HG03469 (cell line): ENCODE data around the gene ZMYND15.

Experiments used
- ATAC-seq: cut with Tn5 transposase; IDR thresholded peaks from one replicate; pipeline ENCODE4 v1.9.1; 2021; ENCODE audit warnings: mild to moderate bottlenecking, moderate library complexity, moderate number of reproducible peaks; ENCODE audit not compliant: unreplicated experiment

ZMYND15 gene

DNA sequence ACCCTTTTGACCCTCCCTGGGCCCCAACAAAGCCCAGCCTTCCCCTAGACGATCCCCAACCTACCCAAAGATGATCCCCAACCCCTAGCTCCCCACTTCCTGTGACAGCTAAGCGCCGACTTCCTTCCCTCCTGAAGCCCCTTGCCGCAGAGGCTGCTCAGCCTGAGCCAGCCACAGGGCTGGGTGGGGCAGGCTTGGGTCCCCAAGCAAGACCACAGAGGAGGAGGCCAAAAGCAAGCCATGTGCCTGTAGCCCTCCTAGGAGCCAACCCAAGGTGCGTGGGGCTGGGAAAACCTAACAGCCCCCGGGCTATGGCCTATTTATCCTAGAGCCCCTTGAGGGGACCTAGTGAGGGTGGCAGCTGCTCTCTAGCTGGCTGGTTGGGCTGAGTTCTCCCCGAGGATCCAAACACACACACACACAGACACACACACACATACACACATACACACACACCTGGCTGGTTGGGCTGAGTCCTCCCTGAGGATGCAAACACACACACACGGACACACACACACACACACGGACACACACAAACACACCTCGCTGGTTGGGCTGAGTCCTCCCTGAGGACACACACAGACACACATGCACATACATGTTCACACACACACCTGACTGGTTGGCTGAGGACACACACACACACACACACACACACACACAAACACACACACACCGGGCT, 24.4 kb upstream of the ZMYND15 start:
- ATAC-seq = no peak

DNA sequence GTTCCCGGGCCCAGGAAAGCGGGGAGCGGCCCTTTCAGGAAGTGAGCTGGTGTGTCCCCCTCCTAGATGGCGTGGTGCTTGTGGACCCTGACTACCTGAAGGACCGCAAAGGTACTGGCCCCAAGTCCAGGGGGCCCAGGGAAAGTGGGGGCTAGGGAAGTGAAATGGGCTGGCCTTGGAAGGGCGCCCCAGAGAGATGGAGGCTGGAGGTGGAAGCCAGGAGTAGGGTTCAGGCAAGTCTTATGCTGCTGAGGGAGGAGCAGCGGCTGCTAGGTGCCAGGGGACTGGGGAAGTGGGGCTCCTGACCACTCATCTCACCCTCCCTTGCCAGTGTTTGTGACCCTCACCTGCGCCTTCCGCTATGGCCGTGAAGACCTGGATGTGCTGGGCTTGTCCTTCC, 23.6 kb upstream of the ZMYND15 start:
- ATAC-seq = no peak

DNA sequence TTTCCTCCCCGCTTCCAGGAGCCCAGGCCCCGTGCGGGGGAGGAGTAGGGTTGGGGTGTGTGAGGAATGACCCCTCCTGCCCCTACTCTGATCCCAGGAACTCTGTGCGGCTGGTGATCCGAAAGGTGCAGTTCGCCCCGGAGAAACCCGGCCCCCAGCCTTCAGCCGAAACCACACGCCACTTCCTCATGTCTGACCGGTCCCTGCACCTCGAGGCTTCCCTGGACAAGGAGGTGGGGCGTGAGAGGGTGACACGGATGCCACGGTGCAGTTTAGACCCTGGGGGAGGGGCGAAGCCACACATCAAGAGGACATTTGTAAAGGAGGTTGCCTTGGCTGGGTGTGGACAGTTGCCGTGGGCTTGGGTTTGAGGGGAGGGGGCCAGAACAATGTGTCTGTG, 21.8 kb upstream of the ZMYND15 start:
- no peak for ATAC-seq

DNA sequence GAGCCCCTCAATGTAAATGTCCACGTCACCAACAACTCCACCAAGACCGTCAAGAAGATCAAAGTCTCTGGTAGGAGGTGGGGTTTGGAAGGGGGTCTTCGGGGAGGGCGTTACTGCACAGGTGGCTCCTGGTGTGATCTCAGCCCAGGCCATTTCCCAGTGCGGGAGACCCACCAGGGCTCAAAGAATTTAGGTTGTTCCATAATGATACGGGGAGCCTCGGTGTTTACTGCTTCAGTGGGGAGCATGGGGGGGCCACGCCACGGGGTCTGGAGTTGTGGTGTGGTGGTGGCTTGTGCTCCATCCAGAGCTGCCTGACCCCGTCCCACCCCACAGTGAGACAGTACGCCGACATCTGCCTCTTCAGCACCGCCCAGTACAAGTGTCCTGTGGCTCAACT, 21.4 kb upstream of the ZMYND15 start:
- no peak for ATAC-seq

DNA sequence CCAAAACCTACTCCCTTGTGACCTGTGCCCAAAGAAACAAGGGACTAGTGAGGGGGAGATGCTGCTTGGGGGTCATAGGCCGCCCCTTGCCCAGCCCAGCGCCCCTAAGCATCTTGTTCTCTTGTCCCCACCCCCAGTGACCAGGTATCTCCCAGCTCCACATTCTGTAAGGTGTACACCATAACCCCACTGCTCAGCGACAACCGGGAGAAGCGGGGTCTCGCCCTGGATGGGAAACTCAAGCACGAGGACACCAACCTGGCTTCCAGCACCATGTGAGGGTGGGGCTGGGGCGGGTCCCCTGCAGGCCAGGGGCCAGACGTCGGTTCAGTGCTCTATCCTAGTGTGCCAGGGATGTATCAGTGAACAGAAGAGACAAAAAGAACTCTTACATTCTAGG, 20.5 kb upstream of the ZMYND15 start:
- ATAC-seq = no peak

DNA sequence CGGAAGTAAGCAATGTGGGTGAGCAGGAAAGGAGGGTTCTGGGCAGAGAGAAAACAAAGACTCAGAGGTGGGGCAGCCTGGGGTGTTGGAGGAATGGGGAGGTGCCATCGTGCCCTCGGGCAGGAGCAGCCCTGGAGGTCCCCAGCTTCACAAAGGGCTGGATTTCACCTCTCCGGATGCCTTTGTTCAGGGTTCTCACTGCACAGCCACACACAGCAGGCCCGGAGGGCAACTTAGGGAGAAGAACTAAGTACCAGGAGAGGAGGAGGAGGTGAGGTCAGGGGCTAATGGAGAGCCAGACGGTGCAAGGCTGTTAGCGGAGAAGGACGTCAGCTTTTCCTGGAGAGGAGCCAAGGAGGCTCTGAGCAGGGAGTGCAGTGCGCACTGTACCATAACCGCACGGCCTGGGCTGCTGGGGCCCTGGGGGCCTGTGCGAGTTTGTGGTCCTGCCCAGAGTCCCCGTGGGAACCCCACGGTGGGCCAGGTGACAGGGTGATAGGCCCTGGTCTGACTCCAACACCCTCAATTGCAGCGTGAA, 19.9 kb upstream of the ZMYND15 start:
- no peak for ATAC-seq

DNA sequence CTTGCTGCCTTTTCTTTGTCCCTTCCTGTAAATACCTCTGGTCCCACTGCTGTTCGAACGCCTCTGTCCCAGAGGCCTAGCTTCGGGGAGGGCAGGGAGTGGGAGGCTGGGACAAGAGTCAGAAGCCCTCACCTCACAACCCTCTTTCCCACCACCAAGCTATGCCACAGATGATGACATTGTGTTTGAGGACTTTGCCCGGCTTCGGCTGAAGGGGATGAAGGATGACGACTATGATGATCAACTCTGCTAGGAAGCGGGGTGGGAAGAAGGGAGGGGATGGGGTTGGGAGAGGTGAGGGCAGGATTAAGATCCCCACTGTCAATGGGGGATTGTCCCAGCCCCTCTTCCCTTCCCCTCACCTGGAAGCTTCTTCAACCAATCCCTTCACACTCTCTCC, 18.8 kb upstream of the ZMYND15 start:
- ATAC-seq = no peak

DNA sequence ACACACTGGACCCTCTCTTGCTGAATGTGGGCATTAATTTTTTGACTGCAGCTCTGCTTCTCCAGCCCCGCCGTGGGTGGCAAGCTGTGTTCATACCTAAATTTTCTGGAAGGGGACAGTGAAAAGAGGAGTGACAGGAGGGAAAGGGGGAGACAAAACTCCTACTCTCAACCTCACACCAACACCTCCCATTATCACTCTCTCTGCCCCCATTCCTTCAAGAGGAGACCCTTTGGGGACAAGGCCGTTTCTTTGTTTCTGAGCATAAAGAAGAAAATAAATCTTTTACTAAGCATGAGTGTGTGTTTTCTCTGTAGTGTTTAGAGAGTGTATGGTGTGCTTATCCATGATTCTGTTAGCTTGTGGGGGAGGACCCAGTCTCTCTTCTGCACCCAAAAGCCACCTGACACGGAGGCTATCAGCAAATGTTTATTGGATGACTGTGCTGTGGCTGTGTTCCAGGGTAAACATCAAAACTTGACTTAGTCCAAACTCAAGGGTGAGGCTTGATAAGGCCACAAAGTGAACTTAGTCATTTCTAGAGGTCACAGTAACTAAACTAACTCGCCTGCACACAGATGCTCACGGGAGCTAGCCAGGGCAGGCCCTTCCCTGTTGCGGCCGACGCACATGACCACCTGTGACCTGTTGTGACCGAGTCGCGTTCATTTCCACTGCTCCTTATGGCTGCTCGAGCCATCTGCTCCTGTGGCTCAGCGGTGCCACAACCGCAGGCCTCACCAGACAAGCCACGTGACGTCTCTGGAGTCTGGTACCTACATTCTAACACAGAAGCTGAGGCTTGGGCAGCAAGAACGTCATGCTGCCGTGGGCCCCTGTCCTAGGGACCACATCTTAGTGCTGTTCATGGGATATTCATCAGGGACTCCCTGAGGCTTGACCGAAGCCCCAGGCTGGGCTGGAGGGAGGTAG, 18.2 kb upstream of the ZMYND15 start:
- no peak for ATAC-seq

DNA sequence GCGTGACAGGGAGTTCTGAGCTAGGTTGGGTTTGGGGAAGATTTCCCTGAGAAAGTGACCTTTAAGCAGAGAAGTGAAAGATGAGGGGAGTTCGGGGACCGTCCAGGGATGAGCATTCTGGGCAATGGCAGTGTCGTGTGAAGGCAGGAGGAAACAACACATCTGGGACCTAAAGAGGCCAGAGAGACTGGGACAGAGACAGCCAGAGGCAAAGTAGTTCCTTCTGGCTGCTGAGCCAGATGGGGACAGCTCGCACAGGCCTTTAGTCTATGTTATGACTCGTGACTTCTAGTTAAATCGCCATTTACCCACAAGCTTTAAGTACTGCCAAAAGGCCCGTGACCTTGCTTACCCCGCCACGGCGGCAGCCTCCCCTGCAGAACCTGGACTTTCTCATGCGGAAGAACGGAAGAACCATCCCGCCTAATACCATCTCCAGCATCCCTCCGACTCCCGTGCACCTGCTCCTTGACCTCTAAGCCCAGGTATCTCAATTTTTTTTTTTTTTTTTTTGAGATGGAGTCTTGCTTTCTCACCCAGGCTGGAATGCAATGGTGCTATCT, 16.9 kb upstream of the ZMYND15 start:
- no peak for ATAC-seq

DNA sequence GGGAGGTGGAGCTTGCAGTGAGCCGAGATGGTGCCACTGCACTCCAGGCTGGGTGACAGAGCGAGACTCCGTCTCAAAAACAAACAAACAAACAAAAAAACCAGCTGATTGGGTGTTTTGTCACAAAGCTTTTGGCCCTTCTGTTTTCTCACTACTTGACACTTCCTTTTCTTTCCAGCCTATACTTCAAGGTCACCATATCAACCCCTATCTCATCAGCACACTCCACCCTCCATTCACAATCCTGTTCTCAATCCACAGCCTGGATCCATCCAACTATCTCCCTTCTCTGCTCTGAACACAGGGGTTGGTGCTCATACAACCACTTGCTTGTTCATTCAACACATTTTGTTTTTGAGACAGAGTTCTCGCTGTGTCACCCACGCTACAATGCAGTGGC, 15.0 kb upstream of the ZMYND15 start:
- ATAC-seq = no peak

DNA sequence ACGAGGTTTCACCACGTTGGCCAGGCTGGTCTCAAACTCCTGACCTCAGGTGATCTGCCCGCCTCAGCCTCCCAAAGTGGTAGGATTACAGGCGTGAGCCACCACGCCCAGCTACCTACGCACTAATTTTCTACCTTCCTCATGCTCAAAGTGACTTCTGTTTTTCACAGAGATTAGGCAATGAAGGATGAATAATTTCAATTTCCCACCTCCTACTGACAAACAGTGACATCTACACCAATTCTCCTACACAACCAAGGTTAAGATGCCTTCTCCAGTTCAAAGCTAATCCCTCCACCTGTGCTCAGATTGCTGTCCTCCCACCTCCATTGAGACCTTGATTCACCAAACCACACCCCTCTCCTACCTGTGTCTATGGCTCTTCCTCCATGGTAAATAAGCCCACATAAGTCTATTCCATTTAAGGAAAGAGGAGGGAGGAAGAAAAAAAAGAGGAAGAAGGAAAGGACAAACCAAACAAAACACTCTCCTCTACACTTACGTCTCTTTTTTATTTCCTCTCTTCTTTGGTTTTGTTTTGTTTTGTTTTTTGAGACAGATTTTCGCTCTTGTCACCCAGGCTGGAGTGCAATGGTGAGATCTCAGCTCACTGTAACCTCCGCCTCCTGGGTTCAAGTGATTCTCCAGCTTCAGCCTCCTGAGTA, 13.9 kb upstream of the ZMYND15 start:
- ATAC-seq = no peak

DNA sequence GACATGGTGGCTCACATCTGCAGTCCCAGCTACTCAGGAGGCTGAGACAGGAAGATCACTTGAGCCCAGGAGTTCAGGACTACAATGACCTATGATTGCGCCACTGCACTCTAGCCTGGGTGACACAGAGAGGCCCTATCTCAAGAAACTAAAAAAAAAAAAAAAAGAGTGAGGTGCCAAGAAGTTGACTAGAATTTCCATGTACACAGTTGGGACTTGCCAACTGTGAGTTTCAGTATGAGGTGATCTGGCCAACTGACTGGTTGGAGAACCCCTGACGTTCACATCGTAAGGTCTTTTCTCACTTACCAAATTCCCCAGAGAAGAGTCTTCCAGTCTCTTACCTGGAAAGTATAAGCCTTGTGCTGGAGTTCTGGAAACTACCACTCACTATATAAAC, 11.5 kb upstream of the ZMYND15 start:
- ATAC-seq = no peak

DNA sequence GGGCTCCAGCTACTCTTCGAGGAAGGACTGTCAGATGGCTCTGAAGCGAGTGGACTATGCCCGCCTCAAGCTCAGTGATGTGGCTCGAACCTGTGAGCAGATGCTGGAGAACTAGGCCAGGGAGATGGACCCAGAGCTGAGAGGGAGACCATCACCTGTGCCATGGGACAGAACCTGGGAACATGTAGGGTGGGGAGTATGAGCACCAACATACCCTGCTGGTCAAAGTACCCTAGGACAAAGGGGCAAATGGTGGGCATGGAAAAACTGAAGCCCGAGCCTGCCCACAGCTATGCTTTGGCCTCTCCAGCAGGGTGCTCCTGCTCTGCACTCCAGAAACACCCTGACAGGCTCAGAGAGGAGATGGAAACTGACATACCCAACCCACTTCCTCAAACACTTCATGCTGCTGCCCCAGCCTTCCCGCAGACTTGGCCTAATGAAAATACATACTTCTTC, 6.5 kb upstream of the ZMYND15 start:
- ATAC-seq = no peak

DNA sequence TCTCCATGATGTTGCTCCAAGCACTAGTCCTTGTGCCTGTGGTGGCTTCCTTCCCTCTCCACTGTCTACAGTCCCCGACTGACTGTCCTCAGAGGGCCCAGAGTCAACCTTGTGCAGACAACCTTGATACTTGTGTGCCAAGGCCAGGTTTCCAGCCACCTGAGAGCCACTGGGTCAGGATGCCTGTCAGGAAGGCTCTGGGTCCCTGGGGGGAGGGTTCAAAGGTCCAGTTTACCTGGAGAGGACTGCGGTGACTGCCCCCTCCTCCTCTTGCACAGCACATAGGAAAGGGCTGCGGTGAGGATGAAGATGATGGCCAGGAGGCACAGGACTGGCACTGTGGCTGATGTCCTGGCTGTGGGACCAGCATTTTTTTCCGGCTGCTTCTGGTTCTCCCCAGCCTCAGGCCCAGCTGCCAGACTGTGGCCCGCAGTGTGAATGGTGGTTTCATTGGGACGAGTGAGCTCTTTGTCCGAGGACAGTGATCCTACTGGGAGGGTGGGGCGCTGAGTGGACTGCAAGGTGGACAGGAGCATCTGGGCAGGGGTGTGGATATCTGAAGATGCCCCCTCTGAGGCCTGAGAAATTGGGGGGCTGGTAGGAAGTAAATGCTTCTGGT, 4.7 kb upstream of the ZMYND15 start:
- ATAC-seq = no peak

DNA sequence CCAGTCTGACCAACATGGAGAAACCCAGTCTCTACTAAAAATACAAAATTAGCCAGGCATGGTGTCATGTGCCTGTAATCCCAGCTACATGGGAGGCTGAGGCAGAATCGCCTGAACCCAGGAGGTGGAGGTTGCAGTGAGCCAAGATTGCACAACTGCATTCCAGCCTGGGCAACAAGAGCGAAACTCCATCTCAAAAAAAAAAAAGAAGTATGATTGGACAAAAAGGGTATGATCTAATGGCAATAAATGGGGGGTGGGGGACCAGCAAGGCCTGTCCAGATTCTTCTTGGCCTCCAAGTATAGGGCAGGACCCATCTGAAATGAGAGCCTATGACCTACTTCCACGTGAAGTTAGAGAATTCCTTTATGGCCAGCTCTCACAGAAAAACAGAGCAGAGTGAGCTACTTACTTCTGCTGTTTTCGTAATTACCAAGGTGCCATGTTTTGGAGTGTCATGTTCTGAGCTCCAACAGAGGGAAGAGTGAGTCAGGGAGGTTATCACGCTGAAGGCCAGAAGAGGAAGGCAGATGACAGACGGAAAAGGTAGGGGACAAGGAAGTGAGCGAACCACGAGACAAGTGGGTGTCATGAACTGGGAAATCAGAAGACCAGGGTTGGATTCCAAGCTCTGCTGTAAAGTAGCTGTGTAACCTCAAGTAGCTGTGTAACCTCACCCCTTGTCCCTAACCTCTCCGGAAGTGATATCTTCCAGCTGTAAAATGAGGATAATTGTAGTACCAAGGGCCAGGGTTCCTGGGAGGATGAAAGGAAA, 3.6 kb upstream of the ZMYND15 start:
- no peak for ATAC-seq

DNA sequence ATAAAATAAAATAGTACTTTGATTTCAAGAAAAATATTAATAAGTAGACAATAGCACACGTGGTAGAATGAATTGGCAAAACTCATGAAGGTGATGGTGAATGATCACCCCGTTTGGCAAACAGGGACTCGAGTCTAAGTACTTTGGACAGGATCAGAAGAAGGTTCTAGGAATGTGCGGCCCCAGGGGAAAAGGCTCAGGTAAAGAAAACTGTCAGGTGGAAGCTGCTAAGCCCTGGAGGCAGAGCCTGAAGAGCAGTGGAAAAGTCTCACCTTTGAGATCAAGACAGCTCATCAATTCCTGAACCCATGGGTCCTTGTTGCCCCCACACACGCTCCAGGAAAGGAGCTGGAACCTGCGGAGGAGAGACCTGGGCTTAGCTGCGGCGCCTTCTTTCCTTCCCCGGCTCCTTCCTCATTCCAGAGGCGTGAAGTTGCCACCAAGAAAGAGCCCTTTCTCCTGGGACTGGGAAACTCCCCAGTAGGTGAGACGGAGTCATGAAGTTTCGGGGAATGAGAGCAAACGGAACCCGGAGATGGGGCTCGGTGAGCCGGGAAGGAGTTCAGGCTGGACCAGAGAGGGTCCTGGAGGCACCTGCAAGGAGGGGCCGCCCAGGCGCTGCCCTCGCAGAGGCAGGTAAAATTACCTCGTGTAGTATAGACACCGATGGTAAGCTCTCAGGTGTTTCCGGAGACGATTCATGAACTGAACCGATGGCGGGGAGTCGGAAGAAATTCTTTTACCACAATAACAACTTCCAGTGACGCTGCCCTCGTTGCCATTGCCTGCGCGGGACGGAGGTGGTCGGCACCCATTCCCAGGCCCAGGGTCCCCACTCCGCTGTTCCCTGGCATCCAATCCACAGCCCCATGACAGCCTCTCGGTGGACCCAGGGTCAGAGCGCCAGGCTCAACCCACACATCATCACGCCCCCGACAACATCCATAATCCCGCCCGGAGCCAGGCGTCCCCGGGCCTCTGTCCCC, 1.2 kb upstream of the ZMYND15 start:
- no peak for ATAC-seq

DNA sequence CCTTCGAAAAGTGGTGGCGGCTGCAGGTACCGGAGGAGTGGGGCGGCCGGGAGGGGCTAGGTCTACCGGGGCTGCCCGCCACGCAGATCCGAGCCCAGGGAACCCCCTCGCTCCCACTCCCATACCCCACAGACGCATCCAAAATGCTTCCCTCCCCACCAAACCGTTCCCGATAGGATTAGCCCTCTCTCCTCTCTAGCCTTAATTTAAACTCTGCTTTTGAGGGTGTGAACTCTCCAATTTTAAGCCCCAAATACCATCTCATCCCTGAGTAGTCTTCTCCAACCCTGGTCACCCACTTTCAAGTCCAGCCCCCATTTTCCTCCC, 355 bp downstream of the ZMYND15 start:
- no peak for ATAC-seq

DNA sequence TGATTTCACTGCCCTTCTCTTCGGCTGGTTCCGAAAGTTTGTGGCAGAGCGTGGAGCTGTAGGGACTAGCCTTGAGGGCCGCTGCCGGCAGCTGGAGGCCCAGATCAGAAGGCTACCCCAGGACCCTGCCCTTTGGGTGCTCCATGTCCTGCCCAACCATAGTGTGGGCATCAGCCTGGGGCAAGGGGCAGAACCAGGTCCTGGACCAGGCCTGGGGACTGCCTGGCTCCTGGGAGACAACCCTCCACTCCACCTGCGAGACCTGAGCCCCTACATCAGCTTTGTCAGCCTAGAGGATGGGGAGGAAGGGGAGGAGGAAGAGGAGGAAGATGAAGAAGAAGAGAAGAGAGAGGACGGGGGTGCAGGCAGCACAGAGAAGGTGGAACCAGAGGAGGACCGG, 951 bp downstream of the ZMYND15 start:
- no peak for ATAC-seq

DNA sequence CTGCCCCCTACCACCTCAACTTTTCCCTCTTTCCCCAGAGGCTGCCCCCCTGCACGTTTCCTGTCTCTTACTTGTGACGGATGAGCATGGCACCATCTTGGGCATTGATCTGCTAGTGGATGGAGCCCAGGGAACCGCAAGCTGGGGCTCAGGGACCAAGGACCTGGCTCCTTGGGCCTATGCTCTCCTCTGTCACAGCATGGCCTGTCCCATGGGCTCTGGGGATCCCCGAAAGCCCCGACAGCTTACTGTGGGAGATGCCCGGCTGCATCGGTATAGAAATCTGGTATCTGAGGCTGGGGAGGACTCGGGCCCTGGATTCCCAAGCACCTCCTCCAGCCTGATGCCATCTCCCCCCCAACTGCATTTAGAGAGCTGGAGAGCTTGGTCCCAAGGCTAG, 1.9 kb downstream of the ZMYND15 start:
- no peak for ATAC-seq
